SU-DHL-6 (cell line): Measurements from ENCODE around the gene PSMC2.

Experiments
- H2AFZ ChIP-seq: fragments of 200-600 bp; sonication (generic); 2 replicates; pipeline ENCODE4 v1.6.1; 2014; ENCODE audit warnings: low read depth, mild to moderate bottlenecking, moderate library complexity, mixed read lengths, antibody characterized with exemption, low read length; ENCODE audit not compliant: severe bottlenecking
- H3F3A ChIP-seq: fragments of 200-600 bp; shearing (Covaris generic); 2 replicates; pipeline ENCODE4 v1.6.0; 2016; ENCODE audit warnings: antibody characterized with exemption, mild to moderate bottlenecking; ENCODE audit not compliant: insufficient read depth
- H3K27ac ChIP-seq: fragments of 200-600 bp; sonication (generic); 2 replicates; pipeline ENCODE4 v1.5.1; 2016; ENCODE audit warnings: low read depth, mild to moderate bottlenecking, low read length, moderate library complexity, mixed read lengths
- H3K27me3 ChIP-seq: fragments of 200-600 bp; sonication (generic), shearing (Covaris generic); 2 replicates; pipeline ENCODE4 v1.6.0; 2014; ENCODE audit warnings: mild to moderate bottlenecking, low read length
- H3K36me3 ChIP-seq: fragments of 200-600 bp; sonication (generic); 2 replicates; pipeline ENCODE4 v1.6.1; 2014; ENCODE audit warnings: mild to moderate bottlenecking, low read length, mixed read lengths
- H3K4me2 ChIP-seq: fragments of 300-600, 200-600 bp; shearing (Covaris generic), sonication (generic); 2 replicates; pipeline ENCODE4 v1.6.0; 2014; ENCODE audit warnings: low read length, low read depth, mild to moderate bottlenecking; ENCODE audit not compliant: poor library complexity, severe bottlenecking
- H3K4me3 ChIP-seq: fragments of 200-600 bp; sonication (generic); 2 replicates; pipeline ENCODE4 v1.5.1; 2014; ENCODE audit warnings: antibody characterized with exemption, low read length, mild to moderate bottlenecking, mixed read lengths; ENCODE audit not compliant: insufficient read depth, poor library complexity, severe bottlenecking
- H3K79me2 ChIP-seq: fragments of 200-600 bp; sonication (generic); 2 replicates; pipeline ENCODE4 v1.6.1; 2014; ENCODE audit warnings: mild to moderate bottlenecking, low read length, moderate library complexity; ENCODE audit not compliant: insufficient read depth
- H3K9ac ChIP-seq: fragments of 200-600 bp; sonication (generic); 2 replicates; pipeline ENCODE4 v1.7.0; 2014; ENCODE audit warnings: mild to moderate bottlenecking, low read length
- H3K9me2 ChIP-seq: fragments of 200-600 bp; sonication (generic); replicated peaks from 2 replicates; pipeline ENCODE4 v1.6.1; 2014; ENCODE audit warnings: low read length; ENCODE audit not compliant: insufficient read depth
- H3K9me3 ChIP-seq: fragments of 200-600 bp; sonication (generic); 2 replicates; pipeline ENCODE4 v1.6.1; 2014; ENCODE audit warnings: low read length, mixed read lengths; ENCODE audit not compliant: insufficient read depth
- H4K20me1 ChIP-seq: fragments of 200-600 bp; sonication (generic); 2 replicates; pipeline ENCODE4 v1.6.1; 2014; ENCODE audit warnings: low read depth, mild to moderate bottlenecking, antibody characterized with exemption, low read length, moderate library complexity, mixed read lengths
- CTCF ChIP-seq: fragments of 200-600 bp; sonication (generic); IDR thresholded peaks from one replicate; pipeline ENCODE4 v1.5.1; 2017; ENCODE audit warnings: antibody characterized with exemption, mild to moderate bottlenecking, low read length, moderate library complexity; ENCODE audit not compliant: insufficient read depth, poor library complexity, severe bottlenecking
- EZH2phosphoT487 ChIP-seq: fragments of 200-600 bp; sonication (generic), shearing (Covaris generic); conservative IDR thresholded peaks from 2 replicates; pipeline ENCODE4 v1.6.1; 2018; ENCODE audit warnings: mild to moderate bottlenecking, antibody characterized with exemption, low read length, moderate library complexity, mixed read lengths

The PSMC2 gene

GRCh38 chr7:103369432-103369831, 22.0 kb downstream of the PSMC2 start:
- Histone ChIP-seq H3K27ac (no peak overlapping the region), H4K20me1 (no peaks in the 10 kb centered on the region), H2AFZ (no peak overlapping the region), H3K9me3 (no peaks in the 10 kb centered on the region), H3K4me3 (no peak overlapping the region), H3K36me3 (peaks cover 35% of the 10 kb centered on the region), H3F3A (peaks cover 14% of the 10 kb centered on the region), H3K9me2 (no peaks in the 10 kb centered on the region), H3K4me2 (no peak overlapping the region), H3K27me3 (no peaks in the 10 kb centered on the region), H3K79me2 (no peaks in the 10 kb centered on the region), H3K9ac (no peak overlapping the region)
- TF ChIP-seq EZH2phosphoT487, result no peak
- no peak for TF ChIP-seq CTCF

GRCh38 chr7:103373866-103374643, 26.6 kb downstream of the PSMC2 start:
- no peak for TF ChIP-seq EZH2phosphoT487
- TF ChIP-seq CTCF, result no peak
- peaks cover 8% of the 10 kb centered on the region for H3F3A ChIP-seq
- H3K9ac ChIP-seq, result no peak overlapping the region
- H3K4me2 ChIP-seq, result no peak overlapping the region
- no peaks in the 10 kb centered on the region for H3K27me3 ChIP-seq
- no peak overlapping the region for H3K27ac ChIP-seq
- H2AFZ ChIP-seq, result no peak overlapping the region
- H4K20me1 ChIP-seq, result no peaks in the 10 kb centered on the region
- H3K9me3 ChIP-seq, result no peaks in the 10 kb centered on the region
- H3K79me2 ChIP-seq, result no peaks in the 10 kb centered on the region
- H3K4me3 ChIP-seq, result no peak overlapping the region
- H3K36me3 ChIP-seq, result peaks cover 3% of the 10 kb centered on the region; the same call in 1 of the 2 replicates
- H3K9me2 ChIP-seq, result no peaks in the 10 kb centered on the region

GRCh38 chr7:103379270-103379975, 32.0 kb downstream of the PSMC2 start:
- Histone ChIP-seq H4K20me1 (no peaks in the 10 kb centered on the region), H3K9ac (no peak overlapping the region), H3K27ac (no peak overlapping the region), H3K36me3 (no peaks in the 10 kb centered on the region), H3K4me3 (no peak overlapping the region), H3K79me2 (no peaks in the 10 kb centered on the region), H3K27me3 (no peaks in the 10 kb centered on the region), H3K9me3 (no peaks in the 10 kb centered on the region), H2AFZ (no peak overlapping the region), H3F3A (no peaks in the 10 kb centered on the region), H3K4me2 (no peak overlapping the region), H3K9me2 (no peaks in the 10 kb centered on the region)
- TF ChIP-seq CTCF (no peak), EZH2phosphoT487 (no peak)
